GM21529 (cell line): ENCODE measurements around the gene ZNF440.
A peak's percentile ranks its signal among the peaks of the same experiment; 100 is the strongest.
"Not testable (repeated sequence)": the region's sequence is repeated elsewhere in the genome, so short reads cannot be mapped to it uniquely, and the experiment has no call there.

Experiments
- ATAC-seq: cut with Tn5 transposase; IDR thresholded peaks from one replicate; pipeline ENCODE4 v1.9.1; 2021; ENCODE audit not compliant: unreplicated experiment

Gene ZNF440

GRCh38 chr19:11828957-11829876 is 15.1 kb downstream of the ZNF440 start:
- not testable (repeated sequence) for ATAC-seq

GRCh38 chr19:11832253-11832912 is 18.3 kb downstream of the ZNF440 start:
- ATAC-seq = no peak

GRCh38 chr19:11833541-11833940 is 19.5 kb downstream of the ZNF440 start:
- ATAC-seq = no peak

- not testable (repeated sequence) for ATAC-seq
These were observed 21.6 kb downstream of the ZNF440 start for GRCh38 chr19:11835626-11836066.

GRCh38 chr19:11843722-11844121 is 29.6 kb downstream of the ZNF440 start:
- ATAC-seq = no peak

GRCh38 chr19:11847615-11848014 is 33.5 kb downstream of the ZNF440 start:
- ATAC-seq = not testable (repeated sequence)

- ATAC-seq = no peak
These were observed 34.1 kb downstream of the ZNF440 start for GRCh38 chr19:11848200-11848593.

GRCh38 chr19:11848594-11849469 is 34.8 kb downstream of the ZNF440 start, which contains the start of gene ZNF439:
ZNF439 (plus strand) TSS chr19:11848726; CDS start chr19:11848868, 142 bp downstream.
- peak; percentile 73 for ATAC-seq

- ATAC-seq = not testable (repeated sequence)
These were observed 36.2 kb downstream of the ZNF440 start for GRCh38 chr19:11850289-11850688.

GRCh38 chr19:11853358-11853757 is 39.3 kb downstream of the ZNF440 start:
- no peak for ATAC-seq

- ATAC-seq = no peak
These were observed 42.6 kb downstream of the ZNF440 start for GRCh38 chr19:11856596-11857250.

GRCh38 chr19:11860721-11861120 is 46.6 kb downstream of the ZNF440 start:
- no peak for ATAC-seq

- no peak for ATAC-seq
These were observed 47.2 kb downstream of the ZNF440 start for GRCh38 chr19:11861301-11861700.

- ATAC-seq = not testable (repeated sequence)
These were observed 53.7 kb downstream of the ZNF440 start for GRCh38 chr19:11867766-11868165.

GRCh38 chr19:11868188-11868587 is 54.1 kb downstream of the ZNF440 start:
- ATAC-seq = no peak

GRCh38 chr19:11872624-11873023 is 58.6 kb downstream of the ZNF440 start:
- no peak for ATAC-seq

- no peak for ATAC-seq
These were observed 59.7 kb downstream of the ZNF440 start for GRCh38 chr19:11873762-11874161.

GRCh38 chr19:11879687-11880266 is 65.7 kb downstream of the ZNF440 start:
- ATAC-seq = not testable (repeated sequence)

- no peak for ATAC-seq
These were observed 66.5 kb downstream of the ZNF440 start for GRCh38 chr19:11880598-11880997.
